HEK293 (cell line): Measurements from ENCODE around the gene DDIT3.

ENCODE experiments used
- CTCF ChIA-PET: fragments of 350-600 bp; formaldehyde crosslinking; extraction: SDS; loops from one replicate; lab custom pipeline; 2021; ENCODE audit warnings: antibody characterized with exemption; lab: Yijun Ruan, JAX
- POLR2A ChIA-PET: fragments of 300-600 bp; formaldehyde crosslinking; extraction: SDS; loops from one replicate; lab custom pipeline; 2020; ENCODE audit warnings: antibody characterized with exemption, inconsistent platforms; lab: Yijun Ruan, JAX
- H3K27ac ChIP-seq: fragments of 200-500 bp; sonication (Bioruptor generic); 2 replicates; pipeline ENCODE4 v1.5.1; 2014; ENCODE audit warnings: low read depth, low read length, control low read depth, inconsistent platforms; ENCODE audit errors: extremely low read depth
- H3K36me3 ChIP-seq, 2 experiments: fragments of 200-500 bp in 1 of 2; sonication (Bioruptor generic) in 1 of 2; 1 replicate in 1 of 2; 2 replicates in 1 of 2; pipeline ENCODE4 v1.5.1; 2014 to 2017; ENCODE audit warnings: inconsistent platforms in 2 of 2, low read length in 2 of 2; ENCODE audit not compliant: control insufficient read depth in 2 of 2, insufficient read depth in 1 of 2
- H3K4me1 ChIP-seq: fragments of 200-500 bp; sonication (Bioruptor generic); 2 replicates; pipeline ENCODE4 v1.5.1; 2014; ENCODE audit warnings: mild to moderate bottlenecking, low read length, inconsistent platforms; ENCODE audit not compliant: control insufficient read depth, insufficient read depth
- H3K4me3 ChIP-seq: 2 replicates; pipeline ENCODE4 v1.5.1; 2011; ENCODE audit warnings: low read depth, mild to moderate bottlenecking, control low read depth, low read length, moderate library complexity
- H3K9me3 ChIP-seq: fragments of 200-500 bp; sonication (Bioruptor generic); 2 replicates; pipeline ENCODE4 v1.5.1; 2014; ENCODE audit warnings: low read depth, low read length, inconsistent platforms; ENCODE audit not compliant: control insufficient read depth, insufficient read depth
- GFI1B ChIP-seq: fragments of 450-650 bp; formaldehyde crosslinking; IDR thresholded peaks from 2 replicates; pipeline ENCODE4 v1.5.1; 2016; ENCODE audit warnings: missing biosample characterization, missing genetic modification characterization
- GLIS1 ChIP-seq: fragments of 450-650 bp; formaldehyde crosslinking; IDR thresholded peaks from 2 replicates; pipeline ENCODE4 v1.5.1; 2016; ENCODE audit warnings: missing biosample characterization, missing genetic modification characterization
- SP2 ChIP-seq: fragments of 450-650 bp; formaldehyde crosslinking; IDR thresholded peaks from 2 replicates; pipeline ENCODE4 v1.5.1; 2016; ENCODE audit warnings: missing biosample characterization, missing genetic modification characterization
- ZBTB8A ChIP-seq: fragments of 450-650 bp; formaldehyde crosslinking; IDR thresholded peaks from 2 replicates; pipeline ENCODE4 v1.5.1; 2016; ENCODE audit warnings: missing biosample characterization, missing genetic modification characterization
- ZFHX2 ChIP-seq: fragments of 450-650 bp; formaldehyde crosslinking; conservative IDR thresholded peaks from 2 replicates; pipeline ENCODE4 v1.5.1; 2016; ENCODE audit warnings: missing biosample characterization, missing genetic modification characterization
- ZNF138 ChIP-seq: fragments of 450-650 bp; formaldehyde crosslinking; IDR thresholded peaks from 2 replicates; pipeline ENCODE4 v1.5.1; 2016; ENCODE audit warnings: missing biosample characterization, missing genetic modification characterization, borderline replicate concordance
- ZNF184 ChIP-seq: fragments of 450-650 bp; IDR thresholded peaks from 2 replicates; pipeline ENCODE4 v1.5.1; 2018; ENCODE audit warnings: missing biosample characterization, mild to moderate bottlenecking, missing genetic modification characterization
- ZNF354C ChIP-seq: fragments of 450-650 bp; formaldehyde crosslinking; IDR thresholded peaks from 2 replicates; pipeline ENCODE4 v1.5.1; 2016; ENCODE audit warnings: missing biosample characterization, missing genetic modification characterization, low read depth, borderline replicate concordance
- ZNF529 ChIP-seq: fragments of 450-650 bp; formaldehyde crosslinking; IDR thresholded peaks from 2 replicates; pipeline ENCODE4 v1.5.1; 2017; ENCODE audit warnings: missing genetic modification characterization, missing biosample characterization; ENCODE audit not compliant: insufficient replicate concordance
- ZNF626 ChIP-seq: fragments of 450-650 bp; sonication (Bioruptor Pico); formaldehyde crosslinking; IDR thresholded peaks from 2 replicates; pipeline ENCODE4 v1.5.1; 2018; ENCODE audit warnings: missing biosample characterization, missing genetic modification characterization, inconsistent platforms
- ZNF654 ChIP-seq: fragments of 450-650 bp; formaldehyde crosslinking; IDR thresholded peaks from 2 replicates; pipeline ENCODE4 v1.5.1; 2016; ENCODE audit warnings: low read depth, missing biosample characterization, missing genetic modification characterization
- ZNF660 ChIP-seq: fragments of 450-650 bp; IDR thresholded peaks from 2 replicates; pipeline ENCODE4 v1.5.1; 2018; ENCODE audit warnings: missing biosample characterization, mild to moderate bottlenecking, missing genetic modification characterization
- ZSCAN30 ChIP-seq: fragments of 450-650 bp; IDR thresholded peaks from 2 replicates; pipeline ENCODE4 v1.5.1; 2018; ENCODE audit warnings: missing biosample characterization, mild to moderate bottlenecking, missing genetic modification characterization, moderate library complexity
- TF ChIP-seq, protein P1 (sequence below): fragments of 450-650 bp; IDR thresholded peaks from 2 replicates; pipeline ENCODE4 v1.5.1; 2018; ENCODE audit warnings: missing biosample characterization, mild to moderate bottlenecking, missing genetic modification characterization
- TF ChIP-seq, protein P2 (sequence below): fragments of 450-650 bp; formaldehyde crosslinking; IDR thresholded peaks from 2 replicates; pipeline ENCODE4 v1.5.1; 2016; ENCODE audit warnings: missing biosample characterization, missing genetic modification characterization
- TF ChIP-seq, protein P3 (sequence below): fragments of 450-650 bp; formaldehyde crosslinking; conservative IDR thresholded peaks from 2 replicates; pipeline ENCODE4 v1.5.1; 2016; ENCODE audit warnings: low read depth, missing biosample characterization, missing genetic modification characterization

Gene DDIT3

GRCh38 chr12:57475271-57476161 is 44.8 kb downstream of the DDIT3 start:
- Histone ChIP-seq H3K36me3 (no peaks in the 10 kb centered on the region), H3K9me3 (no peaks in the 10 kb centered on the region)
- ChIA-PET CTCF (interaction anchor here (0.9 to 2.4 kb wide), 5 partner anchors 10 to 23 kb away, joined by 5 to 19 read pairs (median 5); partner anchors contain the start of genes GLI1 and INHBE), POLR2A (no interaction called here)
- no peak for TF ChIP-seq ZNF660 (tag by site-specific recombination)
- TF ChIP-seq GFI1B (tag by site-specific recombination), result no peak
- TF ChIP-seq ZNF354C (tag by site-specific recombination), result no peak
- TF ChIP-seq, protein P1, sequence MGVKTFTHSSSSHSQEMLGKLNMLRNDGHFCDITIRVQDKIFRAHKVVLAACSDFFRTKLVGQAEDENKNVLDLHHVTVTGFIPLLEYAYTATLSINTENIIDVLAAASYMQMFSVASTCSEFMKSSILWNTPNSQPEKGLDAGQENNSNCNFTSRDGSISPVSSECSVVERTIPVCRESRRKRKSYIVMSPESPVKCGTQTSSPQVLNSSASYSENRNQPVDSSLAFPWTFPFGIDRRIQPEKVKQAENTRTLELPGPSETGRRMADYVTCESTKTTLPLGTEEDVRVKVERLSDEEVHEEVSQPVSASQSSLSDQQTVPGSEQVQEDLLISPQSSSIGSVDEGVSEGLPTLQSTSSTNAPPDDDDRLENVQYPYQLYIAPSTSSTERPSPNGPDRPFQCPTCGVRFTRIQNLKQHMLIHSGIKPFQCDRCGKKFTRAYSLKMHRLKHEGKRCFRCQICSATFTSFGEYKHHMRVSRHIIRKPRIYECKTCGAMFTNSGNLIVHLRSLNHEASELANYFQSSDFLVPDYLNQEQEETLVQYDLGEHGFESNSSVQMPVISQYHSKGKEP (tag by site-specific recombination), result no peak
- TF ChIP-seq, protein P2, sequence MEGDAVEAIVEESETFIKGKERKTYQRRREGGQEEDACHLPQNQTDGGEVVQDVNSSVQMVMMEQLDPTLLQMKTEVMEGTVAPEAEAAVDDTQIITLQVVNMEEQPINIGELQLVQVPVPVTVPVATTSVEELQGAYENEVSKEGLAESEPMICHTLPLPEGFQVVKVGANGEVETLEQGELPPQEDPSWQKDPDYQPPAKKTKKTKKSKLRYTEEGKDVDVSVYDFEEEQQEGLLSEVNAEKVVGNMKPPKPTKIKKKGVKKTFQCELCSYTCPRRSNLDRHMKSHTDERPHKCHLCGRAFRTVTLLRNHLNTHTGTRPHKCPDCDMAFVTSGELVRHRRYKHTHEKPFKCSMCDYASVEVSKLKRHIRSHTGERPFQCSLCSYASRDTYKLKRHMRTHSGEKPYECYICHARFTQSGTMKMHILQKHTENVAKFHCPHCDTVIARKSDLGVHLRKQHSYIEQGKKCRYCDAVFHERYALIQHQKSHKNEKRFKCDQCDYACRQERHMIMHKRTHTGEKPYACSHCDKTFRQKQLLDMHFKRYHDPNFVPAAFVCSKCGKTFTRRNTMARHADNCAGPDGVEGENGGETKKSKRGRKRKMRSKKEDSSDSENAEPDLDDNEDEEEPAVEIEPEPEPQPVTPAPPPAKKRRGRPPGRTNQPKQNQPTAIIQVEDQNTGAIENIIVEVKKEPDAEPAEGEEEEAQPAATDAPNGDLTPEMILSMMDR (tag by site-specific recombination), result no peak
- TF ChIP-seq, protein P3, sequence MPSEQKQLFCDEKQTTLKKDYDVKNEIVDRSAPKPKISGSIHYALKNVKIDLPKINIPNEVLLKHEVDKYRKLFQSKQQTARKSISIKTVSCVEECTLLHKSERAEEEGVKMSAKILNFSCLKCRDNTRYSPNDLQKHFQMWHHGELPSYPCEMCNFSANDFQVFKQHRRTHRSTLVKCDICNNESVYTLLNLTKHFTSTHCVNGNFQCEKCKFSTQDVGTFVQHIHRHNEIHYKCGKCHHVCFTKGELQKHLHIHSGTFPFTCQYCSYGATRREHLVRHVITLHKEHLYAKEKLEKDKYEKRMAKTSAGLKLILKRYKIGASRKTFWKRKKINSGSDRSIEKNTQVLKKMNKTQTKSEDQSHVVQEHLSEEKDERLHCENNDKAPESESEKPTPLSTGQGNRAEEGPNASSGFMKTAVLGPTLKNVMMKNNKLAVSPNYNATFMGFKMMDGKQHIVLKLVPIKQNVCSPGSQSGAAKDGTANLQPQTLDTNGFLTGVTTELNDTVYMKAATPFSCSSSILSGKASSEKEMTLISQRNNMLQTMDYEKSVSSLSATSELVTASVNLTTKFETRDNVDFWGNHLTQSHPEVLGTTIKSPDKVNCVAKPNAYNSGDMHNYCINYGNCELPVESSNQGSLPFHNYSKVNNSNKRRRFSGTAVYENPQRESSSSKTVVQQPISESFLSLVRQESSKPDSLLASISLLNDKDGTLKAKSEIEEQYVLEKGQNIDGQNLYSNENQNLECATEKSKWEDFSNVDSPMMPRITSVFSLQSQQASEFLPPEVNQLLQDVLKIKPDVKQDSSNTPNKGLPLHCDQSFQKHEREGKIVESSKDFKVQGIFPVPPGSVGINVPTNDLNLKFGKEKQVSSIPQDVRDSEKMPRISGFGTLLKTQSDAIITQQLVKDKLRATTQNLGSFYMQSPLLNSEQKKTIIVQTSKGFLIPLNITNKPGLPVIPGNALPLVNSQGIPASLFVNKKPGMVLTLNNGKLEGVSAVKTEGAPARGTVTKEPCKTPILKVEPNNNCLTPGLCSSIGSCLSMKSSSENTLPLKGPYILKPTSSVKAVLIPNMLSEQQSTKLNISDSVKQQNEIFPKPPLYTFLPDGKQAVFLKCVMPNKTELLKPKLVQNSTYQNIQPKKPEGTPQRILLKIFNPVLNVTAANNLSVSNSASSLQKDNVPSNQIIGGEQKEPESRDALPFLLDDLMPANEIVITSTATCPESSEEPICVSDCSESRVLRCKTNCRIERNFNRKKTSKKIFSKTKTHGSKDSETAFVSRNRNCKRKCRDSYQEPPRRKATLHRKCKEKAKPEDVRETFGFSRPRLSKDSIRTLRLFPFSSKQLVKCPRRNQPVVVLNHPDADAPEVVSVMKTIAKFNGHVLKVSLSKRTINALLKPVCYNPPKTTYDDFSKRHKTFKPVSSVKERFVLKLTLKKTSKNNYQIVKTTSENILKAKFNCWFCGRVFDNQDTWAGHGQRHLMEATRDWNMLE (tag by site-specific recombination), result no peak
- TF ChIP-seq, all 188 proteins: peak for 0
- H3K4me1 ChIP-seq, result no peaks in the 10 kb centered on the region
- H3K27ac ChIP-seq, result no peak overlapping the region
- no peak overlapping the region for H3K4me3 ChIP-seq

GRCh38 chr12:57474862-57475261 is 45.5 kb downstream of the DDIT3 start:
- POLR2A ChIA-PET, result no interaction called here
- no peak overlapping the region for H3K27ac ChIP-seq
- no peaks in the 10 kb centered on the region for H3K36me3 ChIP-seq
- no peak overlapping the region for H3K4me3 ChIP-seq
- no peak for TF ChIP-seq ZFHX2 (tag by site-specific recombination)
- no peak for TF ChIP-seq ZNF626 (tag by site-specific recombination)
- no peak for TF ChIP-seq ZSCAN30 (tag by site-specific recombination)
- no peak for TF ChIP-seq ZNF138 (tag by site-specific recombination)
- TF ChIP-seq ZNF654, result no peak
- no peak for TF ChIP-seq ZBTB8A (tag by site-specific recombination)
- TF ChIP-seq SP2 (tag by site-specific recombination), result no peak
- TF ChIP-seq ZNF529 (tag by site-specific recombination), result no peak
- no peak for TF ChIP-seq GLIS1 (tag by site-specific recombination)
- no peak for TF ChIP-seq ZNF184 (tag by site-specific recombination)
- no peaks in the 10 kb centered on the region for H3K9me3 ChIP-seq
- CTCF ChIA-PET, result interaction anchor here (0.9 to 2.4 kb wide), 5 partner anchors 9 to 22 kb away, joined by 5 to 19 read pairs (median 5); partner anchors contain the start of genes GLI1 and INHBE
- H3K4me1 ChIP-seq, result no peaks in the 10 kb centered on the region
